ENCODE data around the gene EFCAB5. TPM values are rescaled to one million over a fixed set of nuclear protein-coding genes. Genes with fewer than 3 reads are reported as not detected.

EFCAB5 gene
- total and polyA plus RNA-seq, 2 of the 8 experiments (the other 6 are each of a cell fraction or from before 2014, with no cell fraction given) = 0.05 to 0.34 TPM

GRCh38 chr17:29929533-29930408 is 11.7 kb upstream of the EFCAB5 start, which contains the start of gene SSH2:
Gene SSH2, minus strand, starts transcription at chr17:29930228. Its CDS starts 228 bp downstream, at chr17:29930000.
- H3K4me2 ChIP-seq (ENCODE audit: insufficient read depth in 1 of 2, low read depth in 2 of 2, low read length in 2 of 2) = peak within 1 kb of the TSS; percentile 80 to 89
- peak within 1 kb of the TSS; percentile 25 for H4K91ac ChIP-seq (replicated peaks; ENCODE audit: insufficient read length, low read length)
- no peak within 1 kb of the TSS for H2BK120ac ChIP-seq (replicated peaks; ENCODE audit: low read depth, low read length)
- no peak within 1 kb of the TSS for H3K14ac ChIP-seq (ENCODE audit: insufficient read length)
- DNase-seq (ENCODE audit: low read depth in 1 of 2, low spot score in 2 of 2) (peak in 1 of 2 experiments; percentile 88), FAIRE-seq (peak; percentile 65)
- peak within 1 kb of the TSS; percentile 80 for H3K56ac ChIP-seq (replicated peaks; ENCODE audit: insufficient read length, low read depth, low read length)
- peak within 1 kb of the TSS; percentile 21 to 68 (median 45); a peak in 6 of 7 replicates for H3K9ac ChIP-seq (replicated peaks in 1 of 4; ENCODE audit: extremely low read depth in 1 of 4, low read depth in 3 of 4, low read length in 3 of 4)
- H3K23me2 ChIP-seq (ENCODE audit: low read depth, low read length) = peaks cover 4% of the 10 kb centered on the region; the same call in 1 of the 2 replicates
- 1% methylated on average over 47 of the region's 71 CpGs; no CpG with 5 or more reads in 1 of the 2 experiments for WGBS, 2 experiments (ENCODE audit: extremely low coverage in 1 of 2, insufficient coverage in 1 of 2, insufficient read length in 1 of 2, insufficient replicate concordance in 2 of 2, low coverage in 1 of 2, low lambda C conversion rate in 2 of 2, missing lambda C conversion rate in 1 of 2)
- H2BK5ac ChIP-seq (ENCODE audit: low read depth, low read length) = peak within 1 kb of the TSS; percentile 64
- peaks cover 0 to 28% of the 10 kb centered on the region in 2 experiments; a peak in 2 of 4 replicates for H3K79me2 ChIP-seq (ENCODE audit: control insufficient read depth in 1 of 2, insufficient read depth in 2 of 2, low read length in 2 of 2)
- peak within 1 kb of the TSS; percentile 97 for H2AFZ ChIP-seq (ENCODE audit: low read length)
- ChIA-PET CTCF (ENCODE audit: partially characterized antibody) (interaction anchor here (0.6 to 9.7 kb wide), 15 partner anchors 11 to 307 kb away, joined by 3 to 170 read pairs (median 11); partner anchors contain the start of genes CORO6 and EFCAB5), POLR2A (ENCODE audit: partially characterized antibody) (interaction anchor here (0.6 to 1.4 kb wide), 7 partner anchors 8 to 307 kb away, joined by 3 to 4 read pairs (median 3); partner anchors contain the start of gene CORO6)
- no peak within 1 kb of the TSS for H2AK5ac ChIP-seq (ENCODE audit: low read depth, low read length)
- peaks cover 0 to 9% (median 2%) of the 10 kb centered on the region in 4 experiments; a peak in 4 of 7 replicates for H3K4me1 ChIP-seq (replicated peaks in 1 of 4; ENCODE audit: control insufficient read depth in 3 of 4, insufficient read depth in 4 of 4, low read length in 3 of 4)
- H3K4ac ChIP-seq (replicated peaks; ENCODE audit: insufficient read length, low read depth, low read length) = no peak within 1 kb of the TSS
- H4K8ac ChIP-seq (ENCODE audit: extremely low read depth, insufficient read depth, low read length) = no peak within 1 kb of the TSS
- no peaks in the 10 kb centered on the region for H3K79me1 ChIP-seq (ENCODE audit: low read depth, low read length)
- H2BK15ac ChIP-seq (ENCODE audit: low read length) = no peak within 1 kb of the TSS; the same call in 1 of the 2 replicates
- no peaks in the 10 kb centered on the region for H3K36me3 ChIP-seq (ENCODE audit: control insufficient read depth in 2 of 4, insufficient read depth in 4 of 4, low read length in 3 of 4)
- H3K27me3 ChIP-seq (replicated peaks in 1 of 4; ENCODE audit: control insufficient read depth in 3 of 4, extremely low read depth in 1 of 4, insufficient read depth in 3 of 4, low read length in 3 of 4) = peaks cover 0 to 3% (median 0%) of the 10 kb centered on the region in 4 experiments; a peak in 1 of 7 replicates
- H3K27ac ChIP-seq (ENCODE audit: low read depth, low read length) = peak within 1 kb of the TSS; percentile 27; the same call in 1 of the 2 replicates
- H3K23ac ChIP-seq (ENCODE audit: insufficient read length) = no peak within 1 kb of the TSS
- H4K5ac ChIP-seq (ENCODE audit: insufficient read length, low read depth, low read length) = peak within 1 kb of the TSS; percentile 48
- H3K4me3 ChIP-seq (ENCODE audit: extremely low read depth in 1 of 4, insufficient read depth in 2 of 4, low read depth in 3 of 4, low read length in 4 of 4) = peak within 1 kb of the TSS; percentile 84 to 96 (median 86)
- H3K18ac ChIP-seq (ENCODE audit: extremely low read depth, low read length) = peak within 1 kb of the TSS; percentile 86
- H2BK20ac ChIP-seq (ENCODE audit: low read length) = no peak within 1 kb of the TSS
- no peaks in the 10 kb centered on the region for H4K20me1 ChIP-seq (replicated peaks in 1 of 2; ENCODE audit: control insufficient read depth in 1 of 2, insufficient read depth in 2 of 2, low read length in 2 of 2)
- H3K9me3 ChIP-seq (ENCODE audit: insufficient read depth in 2 of 2, low read depth in 1 of 2, low read length in 1 of 2) = no peaks in the 10 kb centered on the region
- H2BK12ac ChIP-seq (ENCODE audit: low read depth, low read length) = no peak within 1 kb of the TSS
- TF ChIP-seq, protein P1, sequence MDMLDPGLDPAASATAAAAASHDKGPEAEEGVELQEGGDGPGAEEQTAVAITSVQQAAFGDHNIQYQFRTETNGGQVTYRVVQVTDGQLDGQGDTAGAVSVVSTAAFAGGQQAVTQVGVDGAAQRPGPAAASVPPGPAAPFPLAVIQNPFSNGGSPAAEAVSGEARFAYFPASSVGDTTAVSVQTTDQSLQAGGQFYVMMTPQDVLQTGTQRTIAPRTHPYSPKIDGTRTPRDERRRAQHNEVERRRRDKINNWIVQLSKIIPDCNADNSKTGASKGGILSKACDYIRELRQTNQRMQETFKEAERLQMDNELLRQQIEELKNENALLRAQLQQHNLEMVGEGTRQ (IDR thresholded peaks at IDR 0.05; ENCODE audit: low read length) = no peak
- TF ChIP-seq JUN (IDR thresholded peaks at IDR 0.05; ENCODE audit: low read depth, low read length) = no peak
- peak; percentile 69 for TF ChIP-seq TAF1 (IDR thresholded peaks at IDR 0.05; ENCODE audit: low read depth, low read length)
- TF ChIP-seq SP1 (IDR thresholded peaks at IDR 0.05; ENCODE audit: low read depth, low read length) = no peak
- TF ChIP-seq BCL11A (IDR thresholded peaks at IDR 0.05; ENCODE audit: low read depth in 2 of 2, low read length in 2 of 2) = no peak
- no peak for TF ChIP-seq SIRT6 (IDR thresholded peaks at IDR 0.05; ENCODE audit: low read length)
- TF ChIP-seq CHD2 (IDR thresholded peaks at IDR 0.05; ENCODE audit: low read length) = no peak
- TF ChIP-seq TEAD4 (IDR thresholded peaks at IDR 0.05; ENCODE audit: low read depth, low read length) = 0 out of 2 replicates have a peak, but pooled peaks have one; percentile 18
- no peak for TF ChIP-seq CBX8 (IDR thresholded peaks at IDR 0.05; ENCODE audit: borderline replicate concordance, low read depth, low read length)
- TF ChIP-seq EZH2 (IDR thresholded peaks at IDR 0.05; ENCODE audit: low read depth, low read length, severe bottlenecking) = no peak
